Activated naive CD4-positive, alpha-beta T cell treated with anti-CD3 and anti-CD28 coated beads, Interleukin-2, amount 10 ng/mL, durations not matched to agents 7 days and 5 days (primary cell): Measurements from ENCODE around the gene BACH2.
"Not testable (repeated sequence)": the region's sequence is repeated elsewhere in the genome, so short reads cannot be mapped to it uniquely, and the experiment has no call there.

Source experiments
- CTCF ChIA-PET: fragments of 350-600 bp; sonication (Branson Sonifier 250); formaldehyde crosslinking; loops from one replicate; lab custom pipeline; 2021; ENCODE audit warnings: antibody characterized with exemption; lab: Charles Lee
- DNase-seq: peaks from one replicate; pipeline ENCODE4 v3.0.0-alpha.2; 2020
- H3K27ac Mint-ChIP-seq: one replicate; pipeline ENCODE4 v1.8.0; 2021; ENCODE audit warnings: mild to moderate bottlenecking, moderate library complexity, mixed read lengths
- H3K27me3 Mint-ChIP-seq: one replicate; pipeline ENCODE4 v1.8.0; 2021; ENCODE audit warnings: mild to moderate bottlenecking, mixed read lengths
- H3K36me3 Mint-ChIP-seq: one replicate; pipeline ENCODE4 v1.8.0; 2021; ENCODE audit warnings: mixed read lengths
- H3K4me1 Mint-ChIP-seq: one replicate; pipeline ENCODE4 v1.8.0; 2021; ENCODE audit warnings: mixed read lengths
- H3K4me3 Mint-ChIP-seq: one replicate; pipeline ENCODE4 v1.8.0; 2021; ENCODE audit warnings: mild to moderate bottlenecking, moderate library complexity, mixed read lengths
- H3K9me3 Mint-ChIP-seq: one replicate; pipeline ENCODE4 v1.8.0; 2021; ENCODE audit warnings: mixed read lengths

Gene BACH2

DNA sequence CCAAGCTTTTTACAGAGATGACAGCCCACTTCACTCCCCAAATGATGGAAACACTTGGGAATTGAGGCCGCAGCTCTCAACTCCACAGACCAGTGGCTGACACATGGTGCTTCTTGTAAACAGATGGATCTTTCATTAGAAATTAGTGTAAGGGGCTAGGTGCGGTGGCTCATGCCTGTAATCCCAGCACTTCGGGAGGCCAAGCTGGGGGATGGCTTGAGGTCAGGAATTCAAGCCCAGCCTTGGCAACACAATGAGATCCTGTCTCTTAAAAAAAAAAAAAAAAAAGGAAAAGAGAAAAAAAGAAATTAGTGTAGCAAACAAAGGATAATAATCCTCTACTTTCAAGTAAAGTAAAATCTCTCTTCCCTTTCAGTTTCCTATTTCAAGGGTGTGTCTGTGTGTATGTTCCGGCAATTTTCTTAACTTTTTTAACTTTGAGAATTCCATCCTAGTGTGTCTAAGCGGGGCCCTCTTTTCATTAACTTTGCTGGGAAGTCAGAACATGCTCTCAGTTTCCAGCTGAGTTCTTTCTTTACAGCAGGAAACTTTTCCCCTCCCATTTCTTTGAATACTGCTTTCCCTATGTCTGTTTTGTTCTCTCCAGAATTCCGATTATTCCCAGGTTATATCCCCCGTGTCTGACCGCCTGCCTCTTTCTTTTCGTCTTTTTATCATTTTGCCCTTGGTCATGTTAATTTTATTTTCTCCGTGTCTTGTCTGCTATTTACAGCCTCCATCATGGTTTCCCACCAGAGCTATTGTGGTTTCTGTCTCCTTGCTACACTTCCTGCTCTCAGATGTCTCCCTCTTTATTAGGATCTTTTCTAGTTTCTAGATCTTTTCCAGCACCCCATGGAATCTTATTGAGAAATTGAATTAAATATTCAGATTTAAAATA lies 386.4 kb downstream of the BACH2 start:
- H3K9me3 Mint-ChIP-seq, DNase-seq, CTCF ChIA-PET, H3K27ac Mint-ChIP-seq, H3K36me3 Mint-ChIP-seq: not testable (repeated sequence)
- peak overlapping the region; percentile 15 for H3K4me3 Mint-ChIP-seq
- H3K27me3 Mint-ChIP-seq = peaks cover 13% of the 10 kb centered on the region
- peaks cover 11% of the 10 kb centered on the region for H3K4me1 Mint-ChIP-seq

- no peak overlapping the region for H3K4me3 Mint-ChIP-seq
- DNase-seq = peak; percentile 47
- H3K36me3 Mint-ChIP-seq = no peaks in the 10 kb centered on the region
- no peaks in the 10 kb centered on the region for H3K9me3 Mint-ChIP-seq
- CTCF ChIA-PET = no interaction called here
- H3K27me3 Mint-ChIP-seq = peaks cover 56% of the 10 kb centered on the region
- H3K27ac Mint-ChIP-seq = no peak overlapping the region
- H3K4me1 Mint-ChIP-seq = peaks cover 3% of the 10 kb centered on the region
Observed at GRCh38 chr6:89895276-89895874, 401.3 kb downstream of the BACH2 start.

- no peaks in the 10 kb centered on the region for H3K9me3 Mint-ChIP-seq
- H3K4me1 Mint-ChIP-seq = peaks cover 3% of the 10 kb centered on the region
- no peak for DNase-seq
- H3K36me3 Mint-ChIP-seq = no peaks in the 10 kb centered on the region
- H3K27me3 Mint-ChIP-seq = peaks cover 60% of the 10 kb centered on the region
- H3K27ac Mint-ChIP-seq = no peak within 1 kb of the TSS
- CTCF ChIA-PET = no interaction called here
- no peak within 1 kb of the TSS for H3K4me3 Mint-ChIP-seq
Observed at GRCh38 chr6:89894169-89894568, 402.5 kb downstream of the BACH2 start, which contains the start of gene GJA10. TSS of gene GJA10 (plus strand) at chr6:89894469. CDS start at chr6:89894469, 0 bp downstream.

- peaks cover 60% of the 10 kb centered on the region for H3K27me3 Mint-ChIP-seq
- H3K4me3 Mint-ChIP-seq, H3K4me1 Mint-ChIP-seq, CTCF ChIA-PET, H3K36me3 Mint-ChIP-seq, H3K27ac Mint-ChIP-seq, H3K9me3 Mint-ChIP-seq, DNase-seq: not testable (repeated sequence)
Observed at GRCh38 chr6:89892577-89892976, 404.1 kb downstream of the BACH2 start.

- H3K36me3 Mint-ChIP-seq, H3K4me1 Mint-ChIP-seq, H3K9me3 Mint-ChIP-seq, H3K27ac Mint-ChIP-seq, H3K4me3 Mint-ChIP-seq, CTCF ChIA-PET, DNase-seq: not testable (repeated sequence)
- peaks cover 66% of the 10 kb centered on the region for H3K27me3 Mint-ChIP-seq
Observed at GRCh38 chr6:89890845-89891528, 405.7 kb downstream of the BACH2 start.

GRCh38 chr6:89888871-89889270 lies 407.8 kb downstream of the BACH2 start:
- no peak for DNase-seq
- no peak overlapping the region for H3K4me3 Mint-ChIP-seq
- peaks cover 8% of the 10 kb centered on the region for H3K4me1 Mint-ChIP-seq
- peaks cover 53% of the 10 kb centered on the region for H3K27me3 Mint-ChIP-seq
- H3K27ac Mint-ChIP-seq = peak overlapping the region; percentile 4
- H3K36me3 Mint-ChIP-seq = no peaks in the 10 kb centered on the region
- no peaks in the 10 kb centered on the region for H3K9me3 Mint-ChIP-seq
- CTCF ChIA-PET = interaction anchor here (0.6 kb wide), 1 partner anchor 52 kb away, joined by 3 read pairs; no protein-coding TSS in a partner anchor

DNA sequence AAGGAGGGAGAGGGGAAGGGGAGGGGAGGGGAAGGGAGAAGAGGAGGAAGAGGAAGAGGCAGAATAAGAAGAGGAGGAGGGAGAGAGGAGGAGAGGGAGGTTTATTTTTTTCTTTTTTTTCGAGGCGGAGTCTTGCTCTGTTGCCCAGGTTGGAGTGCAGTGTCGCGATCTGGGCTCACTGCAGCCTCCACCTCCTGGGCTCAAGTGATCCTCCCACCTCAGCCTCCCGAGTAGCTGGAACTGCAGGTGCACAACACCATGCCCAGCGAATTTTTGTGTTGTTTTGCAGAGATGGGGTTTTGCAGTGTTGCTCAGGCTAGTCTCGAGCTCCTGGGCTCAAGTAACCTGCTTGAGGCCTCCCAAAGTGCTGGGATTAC lies 408.5 kb downstream of the BACH2 start:
- Mint-ChIP-seq H3K4me3 (no peak overlapping the region), H3K27ac (no peak overlapping the region), H3K4me1 (peaks cover 8% of the 10 kb centered on the region), H3K9me3 (no peaks in the 10 kb centered on the region), H3K36me3 (no peaks in the 10 kb centered on the region), H3K27me3 (peaks cover 52% of the 10 kb centered on the region)
- DNase-seq = no peak
- CTCF ChIA-PET = no interaction called here

DNA sequence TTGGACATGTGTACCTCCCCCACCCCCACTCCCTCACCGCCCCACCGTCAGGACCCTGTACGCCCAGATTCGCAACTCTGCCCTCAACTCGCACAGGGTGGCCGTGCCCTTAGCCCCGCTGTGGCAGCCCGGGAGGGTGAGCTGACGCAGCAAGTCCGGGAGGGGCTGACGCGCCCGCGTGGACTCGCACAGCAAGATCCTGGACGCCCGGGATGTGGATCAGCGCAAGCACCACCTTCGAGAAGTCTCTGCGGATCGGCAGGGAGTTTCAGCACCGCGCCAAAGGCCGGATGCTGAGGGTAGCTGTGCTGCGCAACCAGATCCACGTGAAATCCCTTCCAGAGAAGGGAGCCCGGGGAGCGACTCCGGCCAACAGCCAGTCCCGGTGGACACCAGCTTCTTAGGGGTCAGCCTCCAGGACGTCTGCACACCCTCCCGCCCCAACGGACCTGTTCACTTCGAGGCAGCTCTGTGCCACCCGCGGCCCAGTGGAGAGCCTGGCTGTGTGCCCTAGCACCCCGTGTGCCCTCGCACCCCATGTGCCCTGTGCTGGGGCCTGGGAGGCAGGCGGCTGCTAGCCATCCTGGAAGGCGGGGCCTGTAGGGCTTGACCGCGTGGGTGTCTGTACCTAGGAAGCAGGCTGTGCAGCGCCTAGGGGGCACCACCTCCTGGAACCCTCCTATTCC lies 409.0 kb downstream of the BACH2 start:
- H3K4me3 Mint-ChIP-seq = no peak overlapping the region
- peaks cover 8% of the 10 kb centered on the region for H3K4me1 Mint-ChIP-seq
- CTCF ChIA-PET = no interaction called here
- no peaks in the 10 kb centered on the region for H3K9me3 Mint-ChIP-seq
- peaks cover 47% of the 10 kb centered on the region for H3K27me3 Mint-ChIP-seq
- DNase-seq = no peak
- H3K27ac Mint-ChIP-seq = no peak overlapping the region
- no peaks in the 10 kb centered on the region for H3K36me3 Mint-ChIP-seq

DNA sequence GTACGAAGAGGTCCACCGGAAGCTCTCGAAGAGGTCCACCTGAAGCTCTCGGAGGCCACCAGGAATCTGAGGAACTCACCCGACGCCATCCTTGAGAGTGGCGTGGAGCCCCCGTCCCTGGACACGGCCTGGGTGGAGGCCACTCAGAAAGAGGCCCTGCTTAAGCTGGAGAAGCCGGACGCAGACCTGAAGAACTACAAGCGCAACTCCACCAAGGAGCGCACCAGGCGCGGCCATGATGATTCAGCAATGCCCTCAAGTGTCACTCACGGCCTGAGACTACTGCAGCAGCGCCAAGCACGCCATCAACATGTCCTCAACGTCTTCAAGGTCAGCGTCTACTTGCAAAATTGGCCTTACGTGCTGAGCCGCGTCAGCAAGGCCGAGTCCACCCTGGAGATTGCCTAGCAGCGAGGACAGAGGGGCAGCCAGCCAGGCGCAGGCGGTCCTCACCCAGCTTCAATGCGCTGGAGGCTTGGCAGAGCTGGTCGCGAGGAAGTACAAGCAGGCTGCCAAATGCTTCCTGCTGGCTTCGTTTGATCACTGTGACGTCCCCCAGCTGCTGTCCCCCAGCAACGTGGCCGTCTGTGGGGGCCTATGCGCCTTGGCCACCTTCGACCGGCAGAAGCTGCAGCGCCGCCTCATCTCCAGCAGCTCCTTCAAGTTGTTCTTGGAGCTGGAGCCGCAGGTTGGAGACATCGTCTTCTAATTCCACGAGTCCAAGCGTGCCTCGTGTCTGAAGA lies 410.1 kb downstream of the BACH2 start:
- DNase-seq = no peak
- no peaks in the 10 kb centered on the region for H3K9me3 Mint-ChIP-seq
- no peak overlapping the region for H3K27ac Mint-ChIP-seq
- H3K27me3 Mint-ChIP-seq = peaks cover 41% of the 10 kb centered on the region
- CTCF ChIA-PET = no interaction called here
- peaks cover 6% of the 10 kb centered on the region for H3K4me1 Mint-ChIP-seq
- no peak overlapping the region for H3K4me3 Mint-ChIP-seq
- H3K36me3 Mint-ChIP-seq = no peaks in the 10 kb centered on the region
